ENCODE results near the gene TSHZ1.

Gene TSHZ1

DNA sequence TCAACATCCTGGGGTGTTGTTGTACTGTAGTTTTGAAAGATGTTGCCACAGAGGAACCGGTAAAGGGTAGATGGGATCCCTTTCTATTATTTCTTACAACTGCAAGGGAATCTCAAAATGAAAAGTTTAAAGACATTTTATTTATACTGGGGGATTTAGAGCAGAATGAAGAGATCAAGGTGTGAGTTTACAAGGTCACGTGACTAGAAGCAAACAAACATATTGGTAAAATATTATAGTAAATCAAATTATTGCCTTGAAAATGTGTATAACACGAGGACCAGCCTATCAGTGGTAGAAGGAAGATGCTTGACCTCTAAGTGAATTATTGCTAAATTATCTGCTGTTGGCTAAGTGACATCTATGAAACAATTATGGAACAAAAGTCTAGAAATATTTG lies 119.7 kb downstream of the TSHZ1 start:
- no peak for DNase-seq
- peaks cover 3% of the 10 kb centered on the region for H3K4me1 Mint-ChIP-seq
- no peak overlapping the region for H3K27ac Mint-ChIP-seq
- H3K4me3 Mint-ChIP-seq = no peak overlapping the region
- TF ChIP-seq, protein P1, sequence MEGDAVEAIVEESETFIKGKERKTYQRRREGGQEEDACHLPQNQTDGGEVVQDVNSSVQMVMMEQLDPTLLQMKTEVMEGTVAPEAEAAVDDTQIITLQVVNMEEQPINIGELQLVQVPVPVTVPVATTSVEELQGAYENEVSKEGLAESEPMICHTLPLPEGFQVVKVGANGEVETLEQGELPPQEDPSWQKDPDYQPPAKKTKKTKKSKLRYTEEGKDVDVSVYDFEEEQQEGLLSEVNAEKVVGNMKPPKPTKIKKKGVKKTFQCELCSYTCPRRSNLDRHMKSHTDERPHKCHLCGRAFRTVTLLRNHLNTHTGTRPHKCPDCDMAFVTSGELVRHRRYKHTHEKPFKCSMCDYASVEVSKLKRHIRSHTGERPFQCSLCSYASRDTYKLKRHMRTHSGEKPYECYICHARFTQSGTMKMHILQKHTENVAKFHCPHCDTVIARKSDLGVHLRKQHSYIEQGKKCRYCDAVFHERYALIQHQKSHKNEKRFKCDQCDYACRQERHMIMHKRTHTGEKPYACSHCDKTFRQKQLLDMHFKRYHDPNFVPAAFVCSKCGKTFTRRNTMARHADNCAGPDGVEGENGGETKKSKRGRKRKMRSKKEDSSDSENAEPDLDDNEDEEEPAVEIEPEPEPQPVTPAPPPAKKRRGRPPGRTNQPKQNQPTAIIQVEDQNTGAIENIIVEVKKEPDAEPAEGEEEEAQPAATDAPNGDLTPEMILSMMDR (IDR thresholded peaks at IDR 0.05) = no peak
- H3K36me3 Mint-ChIP-seq (ENCODE audit: low read depth) = peaks cover 21% of the 10 kb centered on the region
- H3K9me3 Mint-ChIP-seq = peaks cover 38% of the 10 kb centered on the region
- peaks cover under 1% of the 10 kb centered on the region for H3K27me3 Mint-ChIP-seq (ENCODE audit: low read depth, poor library complexity)

DNA sequence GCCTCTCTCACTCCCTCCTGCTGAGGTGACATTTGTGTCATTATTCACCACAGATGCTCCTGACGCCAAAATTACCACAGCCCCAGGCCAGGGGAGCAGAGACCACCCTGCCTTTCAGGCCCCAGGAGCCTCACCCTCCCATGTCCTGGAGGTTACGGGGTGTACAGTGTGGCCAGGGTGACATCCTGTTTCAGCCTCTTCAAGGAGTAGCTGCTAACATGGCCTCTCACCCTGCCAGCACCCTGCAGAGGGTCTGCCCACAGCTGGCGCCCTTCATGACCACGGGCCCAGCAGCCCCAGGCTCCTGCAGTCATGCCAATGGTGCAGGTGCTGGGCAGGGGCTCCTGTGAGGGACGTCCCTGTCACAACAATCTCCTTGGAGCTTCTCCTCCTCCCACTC lies 124.3 kb downstream of the TSHZ1 start:
- peaks cover 43% of the 10 kb centered on the region for H3K4me1 Mint-ChIP-seq
- no peak overlapping the region for H3K27ac Mint-ChIP-seq
- H3K36me3 Mint-ChIP-seq (ENCODE audit: low read depth) = no peaks in the 10 kb centered on the region
- no peak for DNase-seq
- H3K27me3 Mint-ChIP-seq (ENCODE audit: low read depth, poor library complexity) = peaks cover 8% of the 10 kb centered on the region
- no peak overlapping the region for H3K4me3 Mint-ChIP-seq
- no peaks in the 10 kb centered on the region for H3K9me3 Mint-ChIP-seq
- TF ChIP-seq, protein P1 (IDR thresholded peaks at IDR 0.05) = no peak

DNA sequence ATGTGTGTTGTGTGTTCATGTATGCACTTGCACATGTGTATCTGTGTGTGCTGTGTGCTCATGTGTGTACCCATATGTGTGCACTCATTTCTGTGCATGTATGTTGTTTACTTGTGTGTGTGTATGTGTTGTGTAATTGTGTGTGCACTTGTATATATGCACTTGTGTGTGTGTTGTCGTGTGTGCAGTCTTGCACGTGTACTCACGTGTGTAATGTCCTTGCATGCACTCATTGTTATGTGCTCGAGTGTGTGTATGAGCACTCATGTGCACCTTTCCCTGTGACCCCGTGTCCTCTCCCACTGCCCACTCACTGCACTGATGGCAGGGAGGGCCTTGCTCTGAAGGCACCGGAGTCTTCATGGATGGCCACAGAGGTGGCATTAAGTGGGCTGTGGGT lies 124.9 kb downstream of the TSHZ1 start:
- Mint-ChIP-seq H3K4me1 (peaks cover 48% of the 10 kb centered on the region), H3K36me3 (ENCODE audit: low read depth) (no peaks in the 10 kb centered on the region), H3K27me3 (ENCODE audit: low read depth, poor library complexity) (peaks cover 8% of the 10 kb centered on the region), H3K4me3 (no peak overlapping the region), H3K27ac (no peak overlapping the region), H3K9me3 (no peaks in the 10 kb centered on the region)
- TF ChIP-seq, protein P1 (IDR thresholded peaks at IDR 0.05) = no peak
- no peak for DNase-seq

DNA sequence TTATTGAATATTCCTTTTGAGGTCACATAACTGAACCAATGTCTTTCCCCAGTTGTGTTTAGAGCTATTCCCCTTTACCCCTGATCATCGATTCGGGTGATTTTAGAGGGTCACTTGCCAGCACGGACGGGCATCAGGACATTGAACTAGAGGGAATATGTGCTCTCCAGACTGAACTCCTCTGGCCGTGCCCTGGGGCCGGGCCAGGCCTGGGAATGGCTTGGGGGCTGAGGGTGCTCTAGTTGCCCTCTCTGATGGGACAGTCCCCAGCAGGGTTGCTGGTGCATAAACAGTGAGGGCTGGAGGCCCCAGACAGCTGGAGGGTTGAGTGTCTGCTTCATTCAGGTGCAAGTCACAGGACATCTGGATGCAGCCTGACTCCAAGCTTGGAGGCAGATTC lies 126.2 kb downstream of the TSHZ1 start:
- Mint-ChIP-seq H3K36me3 (ENCODE audit: low read depth) (no peaks in the 10 kb centered on the region), H3K4me3 (no peak overlapping the region), H3K4me1 (peaks cover 60% of the 10 kb centered on the region), H3K27me3 (ENCODE audit: low read depth, poor library complexity) (peaks cover 8% of the 10 kb centered on the region), H3K9me3 (no peaks in the 10 kb centered on the region), H3K27ac (no peak overlapping the region)
- DNase-seq = no peak
- TF ChIP-seq, protein P1 (IDR thresholded peaks at IDR 0.05) = no peak

DNA sequence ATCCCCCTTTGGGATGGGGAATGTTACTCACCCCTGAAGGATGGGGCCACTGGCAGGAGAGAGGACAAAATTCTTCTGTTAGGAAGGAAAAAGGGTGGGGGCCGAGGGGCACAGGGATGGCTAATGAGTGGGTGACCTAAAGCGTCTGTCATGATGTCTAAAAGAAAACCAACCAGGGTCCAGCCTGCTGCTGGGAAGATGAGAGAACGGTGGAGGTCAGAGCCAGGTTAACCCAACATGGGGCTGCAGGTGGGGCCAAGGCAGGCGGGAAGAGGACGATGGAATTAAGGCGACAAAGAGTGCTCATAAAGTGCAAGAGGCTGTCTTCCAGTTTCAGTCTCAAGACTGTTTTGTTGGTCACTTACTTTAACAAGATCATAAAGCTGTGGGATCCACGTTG lies 126.8 kb downstream of the TSHZ1 start:
- Mint-ChIP-seq H3K27me3 (ENCODE audit: low read depth, poor library complexity) (peaks cover 8% of the 10 kb centered on the region), H3K36me3 (ENCODE audit: low read depth) (no peaks in the 10 kb centered on the region)

DNA sequence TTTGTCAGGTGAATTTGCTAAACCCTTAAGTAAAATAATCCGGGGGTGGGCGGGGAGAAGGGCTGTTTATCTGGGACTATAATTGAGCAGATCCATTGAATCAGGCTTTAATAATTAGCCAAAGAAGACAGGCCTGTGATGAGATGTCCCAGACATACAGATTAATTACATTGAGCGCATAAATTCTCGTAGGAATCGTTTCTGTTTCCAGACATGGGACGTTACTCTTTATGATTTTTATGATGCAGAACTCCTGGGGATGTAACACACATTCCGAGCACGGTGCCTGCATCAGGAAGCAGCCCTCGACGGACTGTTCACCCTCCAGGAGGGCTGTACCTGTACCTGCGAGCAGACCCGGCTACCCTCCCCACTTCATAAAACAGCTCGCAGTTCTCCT lies 128.0 kb downstream of the TSHZ1 start:
- Mint-ChIP-seq H3K4me1 (peaks cover 78% of the 10 kb centered on the region), H3K27ac (peak overlapping the region; percentile 44), H3K27me3 (ENCODE audit: low read depth, poor library complexity) (peaks cover 8% of the 10 kb centered on the region), H3K36me3 (ENCODE audit: low read depth) (no peaks in the 10 kb centered on the region), H3K9me3 (no peaks in the 10 kb centered on the region), H3K4me3 (peak overlapping the region; percentile 36)
- TF ChIP-seq, protein P1 (IDR thresholded peaks at IDR 0.05) = no peak
- DNase-seq = no peak

More for the DNA sequence above, 126.8 kb downstream of the TSHZ1 start:
- no peak for DNase-seq
- no peaks in the 10 kb centered on the region for H3K9me3 Mint-ChIP-seq
- H3K4me1 Mint-ChIP-seq = peaks cover 65% of the 10 kb centered on the region
- no peak overlapping the region for H3K4me3 Mint-ChIP-seq
- TF ChIP-seq, protein P1 (IDR thresholded peaks at IDR 0.05) = no peak
- H3K27ac Mint-ChIP-seq = peak overlapping the region; percentile 26
